Hippocampal formation (tissue), 2 donors: ENCODE measurements around the gene TMEM232.

Source experiments
- DNase-seq, 2 donors: peaks; one replicate each; lab custom pipeline; 2025; lab: John Stamatoyannopoulos, UW

TMEM232 gene

GRCh38 chr5:110402562-110402961 lies 323.9 kb downstream of the TMEM232 start:
- no peak for DNase-seq

- DNase-seq = no peak
Observed at GRCh38 chr5:110401881-110402280, 324.6 kb downstream of the TMEM232 start.

GRCh38 chr5:110398951-110399350 lies 327.5 kb downstream of the TMEM232 start:
- DNase-seq = no peak

GRCh38 chr5:110397281-110397680 lies 329.2 kb downstream of the TMEM232 start:
- DNase-seq = no peak

GRCh38 chr5:110386782-110387181 lies 339.7 kb downstream of the TMEM232 start:
- DNase-seq = peak in 1 of 2 donors; percentile 44

GRCh38 chr5:110383231-110383630 lies 343.2 kb downstream of the TMEM232 start:
- no peak for DNase-seq

GRCh38 chr5:110377943-110378342 lies 348.5 kb downstream of the TMEM232 start:
- DNase-seq = no peak

- DNase-seq = no peak
Observed at GRCh38 chr5:110377361-110377760, 349.1 kb downstream of the TMEM232 start.

- DNase-seq = no peak
Observed at GRCh38 chr5:110376281-110376951, 350.1 kb downstream of the TMEM232 start.

- no peak for DNase-seq
Observed at GRCh38 chr5:110371725-110372041, 354.8 kb downstream of the TMEM232 start.

- DNase-seq = no peak
Observed at GRCh38 chr5:110371011-110371724, 355.3 kb downstream of the TMEM232 start.
